Esophagus (tissue), 2 donors: ENCODE measurements around the gene COL27A1. TPM values are rescaled to one million over a fixed set of nuclear protein-coding genes. Genes with fewer than 3 reads are reported as not detected.

Experiments used
- H3K27ac ChIP-seq, 2 donors: one replicate each; pipeline ENCODE4 v1.5.1; 2013; ENCODE audit warnings: low read depth in 2 of 2, mild to moderate bottlenecking in 2 of 2, inconsistent platforms in 1 of 2, low read length in 1 of 2, moderate library complexity in 1 of 2
- H3K27me3 ChIP-seq, 2 donors: one replicate each; pipeline ENCODE4 v1.6.1; 2013; ENCODE audit warnings: low read length in 2 of 2, control low read depth in 1 of 2, mild to moderate bottlenecking in 1 of 2; ENCODE audit not compliant: insufficient read depth in 2 of 2, control insufficient read depth in 1 of 2
- H3K36me3 ChIP-seq, 2 donors: one replicate each; pipeline ENCODE4 v1.6.1; 2013; ENCODE audit warnings: low read length in 1 of 2; ENCODE audit not compliant: control insufficient read depth in 2 of 2, insufficient read depth in 2 of 2
- H3K4me1 ChIP-seq, 2 donors: one replicate each; pipeline ENCODE4 v1.6.1; 2013; ENCODE audit warnings: low read length in 1 of 2; ENCODE audit not compliant: control insufficient read depth in 2 of 2, insufficient read depth in 2 of 2
- H3K4me3 ChIP-seq, 2 donors: one replicate each; pipeline ENCODE4 v1.5.1; 2013; ENCODE audit warnings: low read length in 2 of 2, mild to moderate bottlenecking in 2 of 2, low read depth in 1 of 2, moderate library complexity in 1 of 2
- H3K9me3 ChIP-seq, 2 donors: one replicate each; pipeline ENCODE4 v1.6.1; 2013; ENCODE audit warnings: mild to moderate bottlenecking in 2 of 2, low read depth in 1 of 2, low read length in 1 of 2, moderate library complexity in 1 of 2; ENCODE audit not compliant: control insufficient read depth in 2 of 2, insufficient read depth in 1 of 2
- WGBS, 2 donors: extraction: QIAGEN DNeasy Blood & Tissue Kit; methylation state at CpG; one replicate each; pipeline ENCODE4 v1.1.7; 2013; 5-methylcytosine and 5-hydroxymethylcytosine counted together
- polyA plus RNA-seq, 2 donors: library from polyadenylated mRNA; stranded (reverse); fragments of 200-250 nt; gene quantifications; one replicate each; pipeline ENCODE4 v1.2.3, GENCODE V29; 2013
- donor health status: healthy with polysubstance abuse.
- donor health status: Bipolar disorder and iron deficiency.

Gene COL27A1
- polyA plus RNA-seq, 2 donors = 7.2 to 32.6 TPM

- H3K27me3 ChIP-seq = no peaks in the 10 kb centered on the region
- WGBS, 2 donors = 37 to 42% methylated on average over 7 of the region's 7 CpGs
Observed at GRCh38 chr9:114141553-114142402, 13.6 kb upstream of the COL27A1 start.

GRCh38 chr9:114143234-114143633, 12.1 kb upstream of the COL27A1 start:
- WGBS, 2 donors = 62 to 67% methylated on average over 5 of the region's 5 CpGs

More at GRCh38 chr9:114141553-114142402, 13.6 kb upstream of the COL27A1 start:
- Histone ChIP-seq H3K4me3 (no peak overlapping the region), H3K4me1 (no peaks in the 10 kb centered on the region), H3K36me3 (no peaks in the 10 kb centered on the region), H3K27ac (no peak overlapping the region), H3K9me3 (no peaks in the 10 kb centered on the region)

GRCh38 chr9:114146735-114147134, 8.6 kb upstream of the COL27A1 start:
- no peak overlapping the region for H3K4me3 ChIP-seq
- WGBS, 2 donors = 83 to 85% methylated on average over 6 of the region's 6 CpGs
- no peaks in the 10 kb centered on the region for H3K9me3 ChIP-seq
- no peaks in the 10 kb centered on the region for H3K4me1 ChIP-seq
- no peaks in the 10 kb centered on the region for H3K36me3 ChIP-seq
- no peaks in the 10 kb centered on the region for H3K27me3 ChIP-seq
- H3K27ac ChIP-seq = no peak overlapping the region

More at GRCh38 chr9:114143234-114143633, 12.1 kb upstream of the COL27A1 start:
- H3K36me3 ChIP-seq = no peaks in the 10 kb centered on the region
- H3K9me3 ChIP-seq = no peaks in the 10 kb centered on the region
- H3K27me3 ChIP-seq = no peaks in the 10 kb centered on the region
- H3K4me3 ChIP-seq = no peak overlapping the region
- H3K4me1 ChIP-seq = no peaks in the 10 kb centered on the region
- H3K27ac ChIP-seq = no peak overlapping the region

DNA sequence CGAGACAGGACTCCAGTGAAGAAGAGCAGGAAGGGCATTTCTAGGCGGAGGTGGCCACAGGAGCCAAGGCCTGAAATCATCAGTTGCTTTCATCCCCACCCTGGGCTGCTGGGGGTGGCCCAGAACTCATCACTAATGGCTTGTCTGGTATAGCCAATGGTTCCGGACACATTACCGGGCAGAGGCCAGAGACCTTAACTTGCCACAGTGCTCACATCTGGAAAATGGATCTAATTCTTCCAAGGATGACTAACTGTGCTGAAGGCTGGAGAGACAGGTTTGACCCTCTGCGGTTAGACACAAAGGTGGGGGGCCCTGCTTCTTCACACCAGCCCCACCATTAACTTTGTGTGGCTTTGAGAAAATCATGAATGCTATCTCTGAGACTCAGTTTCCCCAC, 6.2 kb upstream of the COL27A1 start:
- H3K36me3 ChIP-seq = no peaks in the 10 kb centered on the region
- H3K4me1 ChIP-seq = peaks cover 0 to 6% of the 10 kb centered on the region in 2 donors
- 94 to 97% methylated on average over 5 of the region's 5 CpGs for WGBS, 2 donors
- no peaks in the 10 kb centered on the region for H3K9me3 ChIP-seq
- no peak overlapping the region for H3K27ac ChIP-seq
- H3K4me3 ChIP-seq = no peak overlapping the region
- H3K27me3 ChIP-seq = peaks cover 0 to 2% of the 10 kb centered on the region in 2 donors

GRCh38 chr9:114149765-114150340, 5.5 kb upstream of the COL27A1 start:
- H3K27me3 ChIP-seq = peaks cover 0 to 2% of the 10 kb centered on the region in 2 donors
- peaks cover 0 to 13% of the 10 kb centered on the region in 2 donors for H3K4me1 ChIP-seq
- WGBS, 2 donors = 82 to 92% methylated on average over 4 of the region's 4 CpGs
- H3K9me3 ChIP-seq = no peaks in the 10 kb centered on the region
- no peak overlapping the region for H3K27ac ChIP-seq
- H3K36me3 ChIP-seq = no peaks in the 10 kb centered on the region
- no peak overlapping the region for H3K4me3 ChIP-seq

DNA sequence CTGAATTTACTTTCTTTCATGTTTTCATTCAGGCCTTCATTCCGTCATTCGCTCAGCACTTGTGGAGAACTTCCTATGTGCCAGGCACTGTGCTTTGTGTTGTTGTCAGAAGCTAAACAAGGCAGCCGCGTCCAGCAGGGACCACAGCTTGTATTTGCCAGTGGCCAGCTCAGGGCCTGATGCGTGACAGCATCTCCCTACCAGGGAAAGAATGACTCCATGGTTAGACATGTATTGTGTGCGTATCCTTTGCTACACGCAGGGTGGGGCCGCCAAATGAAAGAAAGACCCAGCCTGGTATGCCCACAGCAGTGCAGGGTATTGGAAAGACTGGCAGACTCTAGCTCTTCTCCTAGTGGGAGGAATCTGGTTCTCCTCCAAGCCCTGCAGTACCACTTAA, 4.7 kb upstream of the COL27A1 start:
- peaks cover 0 to 2% of the 10 kb centered on the region in 2 donors for H3K27me3 ChIP-seq
- H3K27ac ChIP-seq = no peak overlapping the region
- 82 to 86% methylated on average over 8 of the region's 8 CpGs for WGBS, 2 donors
- no peaks in the 10 kb centered on the region for H3K36me3 ChIP-seq
- no peak overlapping the region for H3K4me3 ChIP-seq
- peaks cover 0 to 14% of the 10 kb centered on the region in 2 donors for H3K4me1 ChIP-seq
- H3K9me3 ChIP-seq = no peaks in the 10 kb centered on the region

DNA sequence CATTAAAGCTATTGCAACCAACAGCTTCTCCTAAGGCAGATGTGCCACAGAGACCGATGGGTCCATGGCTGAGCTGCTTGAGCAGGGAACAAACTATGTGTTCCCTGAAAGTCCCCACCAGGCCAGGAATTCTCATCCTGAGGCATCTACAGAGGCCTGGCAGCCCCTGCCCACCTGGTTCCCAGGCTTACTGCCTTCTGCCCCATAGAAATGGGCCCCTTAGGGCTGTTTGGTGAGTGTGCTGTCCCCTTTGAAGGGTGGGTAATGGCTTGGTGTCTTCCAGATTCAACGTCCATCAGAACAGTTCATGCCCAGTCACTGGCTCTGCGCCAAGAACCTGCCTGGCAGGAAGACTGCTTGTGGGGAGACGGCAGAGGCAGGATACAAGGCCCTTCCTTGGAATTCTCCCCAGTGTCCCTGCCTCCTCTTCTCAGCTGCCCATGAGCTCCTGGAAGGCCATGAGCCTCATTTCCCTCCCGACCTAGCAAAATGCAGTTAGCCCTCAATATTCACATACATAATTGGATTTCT, 3.8 kb upstream of the COL27A1 start:
- Histone ChIP-seq H3K27ac (no peak overlapping the region), H3K4me1 (peaks cover 0 to 14% of the 10 kb centered on the region in 2 donors), H3K4me3 (no peak overlapping the region), H3K36me3 (no peaks in the 10 kb centered on the region), H3K9me3 (no peaks in the 10 kb centered on the region), H3K27me3 (peaks cover 0 to 2% of the 10 kb centered on the region in 2 donors)
- 72 to 73% methylated on average over 5 of the region's 5 CpGs for WGBS, 2 donors

DNA sequence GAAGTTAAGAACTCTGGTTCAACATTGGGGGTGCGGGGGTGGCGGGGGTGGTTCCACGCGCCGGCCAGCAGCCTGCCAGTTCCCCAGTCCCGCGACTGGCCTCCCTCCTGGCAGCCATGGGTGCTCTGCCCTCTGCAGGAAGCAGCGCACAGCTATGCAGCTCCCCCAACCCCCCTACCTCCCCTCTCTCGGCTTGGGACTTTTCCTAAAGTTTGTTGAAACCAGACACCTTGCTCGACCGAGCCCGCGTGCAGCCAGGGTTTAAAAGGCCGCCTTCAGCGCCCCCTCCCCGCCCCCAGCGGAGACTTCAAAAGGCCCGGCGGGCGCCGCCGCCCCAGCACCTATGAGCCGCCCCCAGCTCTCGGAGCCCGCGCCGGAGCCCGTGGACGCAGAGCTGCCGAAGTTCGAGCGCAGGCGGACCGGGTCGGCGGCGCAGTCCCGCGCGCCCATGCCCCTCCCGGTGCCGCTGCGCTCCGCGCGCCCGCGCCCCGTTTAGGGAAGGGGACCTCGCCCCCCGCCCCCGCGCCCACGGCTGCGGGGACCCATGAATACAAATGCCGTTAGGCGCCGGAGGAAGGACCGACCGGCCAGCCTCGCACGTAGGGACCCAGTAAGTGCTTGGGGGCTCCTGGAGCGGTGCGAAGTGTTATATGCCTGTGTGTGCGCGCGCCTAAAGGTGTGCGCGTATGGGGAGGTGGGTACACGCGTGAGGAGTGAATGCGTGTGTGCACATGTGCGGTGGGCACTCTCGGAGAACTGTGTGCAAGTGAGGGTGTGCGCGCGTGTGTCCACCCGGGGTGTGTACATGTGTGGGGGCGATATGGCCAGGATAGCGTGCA, 1.4 kb upstream of the COL27A1 start:
- Histone ChIP-seq H3K36me3 (no peaks in the 10 kb centered on the region), H3K27me3 (peaks cover 0 to 2% of the 10 kb centered on the region in 2 donors), H3K9me3 (no peaks in the 10 kb centered on the region), H3K4me3 (peak overlapping the region; percentile 9 to 32), H3K4me1 (peaks cover 0 to 30% of the 10 kb centered on the region in 2 donors), H3K27ac (no peak overlapping the region)
- WGBS, 2 donors = 2 to 3% methylated on average over 65 to 80 of the region's 80 CpGs

DNA sequence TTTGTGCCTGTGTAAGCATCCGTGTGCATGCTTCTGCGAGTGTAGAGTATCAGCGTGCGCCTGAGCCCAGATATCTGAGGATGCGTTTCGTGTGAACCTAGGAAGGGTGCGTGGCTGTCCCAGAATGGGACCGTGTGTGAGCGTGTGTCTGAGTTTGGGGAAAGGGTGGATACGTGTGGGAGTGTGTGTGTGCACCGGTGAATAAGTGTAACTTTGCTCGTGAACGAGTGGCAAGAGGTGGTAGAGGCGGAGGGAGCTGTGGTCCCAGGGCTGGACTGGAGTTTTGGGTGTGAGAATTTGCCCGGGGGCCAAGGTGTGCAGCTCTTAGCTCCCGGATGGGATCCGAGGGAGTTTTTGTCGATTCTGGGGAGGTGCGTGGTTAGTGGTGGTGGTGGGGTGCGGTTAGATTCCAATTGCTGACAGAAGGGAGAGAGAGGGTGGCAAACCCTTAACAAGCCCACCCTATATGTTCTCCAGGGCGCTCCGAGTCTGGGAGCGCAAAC, 686 bp upstream of the COL27A1 start:
- peak overlapping the region; percentile 9 to 78 for H3K4me3 ChIP-seq
- WGBS, 2 donors = 3 to 6% methylated on average over 23 of the region's 23 CpGs
- peaks cover 0 to 30% of the 10 kb centered on the region in 2 donors for H3K4me1 ChIP-seq
- H3K9me3 ChIP-seq = no peaks in the 10 kb centered on the region
- H3K36me3 ChIP-seq = no peaks in the 10 kb centered on the region
- H3K27ac ChIP-seq = no peak overlapping the region
- peaks cover 0 to 2% of the 10 kb centered on the region in 2 donors for H3K27me3 ChIP-seq
